ENCODE data around the gene SND1.
A peak's percentile ranks its signal among the peaks of the same experiment; 100 is the strongest.

The SND1 gene

DNA sequence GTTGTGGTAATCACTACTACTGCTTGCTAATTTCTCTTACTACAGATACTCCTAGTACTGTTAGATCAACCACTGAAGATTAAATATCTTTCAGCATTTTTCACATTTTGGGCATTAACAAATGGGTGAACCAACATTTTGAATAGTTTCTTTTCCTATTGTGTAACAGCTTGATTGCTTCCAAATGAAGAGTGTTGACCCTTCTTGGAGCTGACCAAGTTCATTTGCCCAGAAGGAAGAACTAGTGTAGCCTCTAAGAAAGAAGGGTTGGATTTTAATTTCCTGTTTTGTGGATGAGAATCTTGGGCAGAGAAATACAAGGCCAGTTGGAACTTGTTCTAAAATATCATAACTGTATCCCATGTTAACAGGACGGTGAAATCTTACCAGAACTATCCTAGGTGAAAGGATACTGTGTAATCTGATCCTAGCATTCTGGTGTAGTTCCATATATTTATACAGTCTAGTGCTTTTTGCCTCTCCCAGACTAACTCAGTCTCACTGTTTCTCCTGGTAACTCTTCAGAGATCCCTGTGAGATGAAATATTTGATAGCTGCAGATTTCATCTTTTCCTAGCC is 37.3 kb downstream of the SND1 start:
- DNase-seq (ENCODE audit: low spot score) = no peak

DNA sequence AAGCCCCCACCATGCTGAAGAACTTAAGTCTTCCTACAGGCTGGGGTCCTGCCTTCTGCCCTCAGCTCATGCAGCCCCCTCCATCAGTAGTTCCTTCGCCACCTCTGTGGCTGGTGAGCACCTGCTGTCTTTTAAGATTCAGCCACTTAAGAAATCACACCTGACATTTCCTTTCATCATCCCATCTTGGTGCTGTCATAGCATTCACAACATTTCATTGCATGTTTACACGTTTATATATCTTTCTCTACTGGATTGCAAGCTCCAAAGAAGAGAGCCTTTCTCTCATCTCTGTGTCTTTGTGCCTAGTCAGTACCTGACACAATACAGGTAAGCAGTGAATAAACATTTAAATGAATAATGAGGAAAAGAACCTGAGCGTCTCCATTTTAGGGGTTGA is 38.3 kb downstream of the SND1 start:
- no peak for DNase-seq (ENCODE audit: low spot score)

DNA sequence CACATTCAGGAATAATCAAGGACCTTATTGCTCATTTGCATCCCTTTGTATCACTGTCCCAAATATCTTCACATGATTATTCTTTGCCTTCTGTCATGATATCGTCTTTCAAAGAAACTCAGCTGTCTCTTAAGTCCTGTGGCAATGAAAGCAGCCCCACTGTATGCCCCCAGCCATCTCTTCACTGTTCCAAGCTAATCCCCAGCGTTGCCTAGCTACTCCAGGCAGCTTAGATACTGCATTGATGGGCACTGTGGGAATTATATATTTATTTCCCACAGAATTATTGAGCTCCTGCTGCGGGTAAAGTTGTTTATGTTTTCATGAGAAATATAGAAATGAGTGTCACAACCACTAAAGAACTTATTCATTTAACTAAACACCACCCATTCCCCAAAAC is 38.8 kb downstream of the SND1 start:
- no peak for DNase-seq (ENCODE audit: low spot score)

DNA sequence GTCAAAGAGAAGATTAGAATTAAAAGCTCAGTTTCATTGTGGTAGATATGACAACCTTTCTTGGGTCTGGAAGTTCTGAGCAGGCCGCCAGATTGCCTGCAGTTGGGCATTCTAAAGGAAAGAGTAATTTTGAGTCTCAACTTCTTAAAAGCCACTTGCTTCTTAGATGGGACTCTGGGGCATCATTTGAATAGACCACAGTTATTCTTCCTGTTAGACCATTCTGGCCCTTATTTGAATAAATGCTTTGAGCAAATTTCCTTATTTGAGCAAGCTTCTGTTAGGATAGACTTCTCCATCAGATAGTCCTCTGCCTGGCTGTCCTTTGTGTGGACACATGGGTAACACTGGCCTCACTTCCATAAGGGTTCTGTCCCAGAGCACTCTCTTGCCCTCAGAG is 40.2 kb downstream of the SND1 start:
- no peak for DNase-seq (ENCODE audit: low spot score)

DNA sequence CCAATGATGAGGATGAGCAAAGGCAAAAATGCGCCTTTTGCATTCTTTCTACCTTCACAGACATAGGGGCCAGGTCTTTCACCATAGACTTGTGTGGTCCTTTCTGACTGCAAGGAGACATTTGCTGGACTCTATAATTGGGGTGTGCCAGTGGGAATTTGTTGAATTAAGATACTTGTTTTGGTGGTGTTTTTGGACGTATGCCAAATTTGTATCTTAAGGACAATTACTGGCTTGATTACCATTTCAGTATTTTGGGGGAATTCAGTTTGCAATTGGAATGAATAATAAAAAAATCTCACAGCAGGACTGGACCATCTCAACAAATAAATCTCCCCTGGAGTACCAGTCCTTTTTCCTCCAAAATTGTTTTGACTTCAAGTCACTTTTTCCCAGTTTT is 47.9 kb downstream of the SND1 start:
- no peak for DNase-seq (ENCODE audit: low spot score)

DNA sequence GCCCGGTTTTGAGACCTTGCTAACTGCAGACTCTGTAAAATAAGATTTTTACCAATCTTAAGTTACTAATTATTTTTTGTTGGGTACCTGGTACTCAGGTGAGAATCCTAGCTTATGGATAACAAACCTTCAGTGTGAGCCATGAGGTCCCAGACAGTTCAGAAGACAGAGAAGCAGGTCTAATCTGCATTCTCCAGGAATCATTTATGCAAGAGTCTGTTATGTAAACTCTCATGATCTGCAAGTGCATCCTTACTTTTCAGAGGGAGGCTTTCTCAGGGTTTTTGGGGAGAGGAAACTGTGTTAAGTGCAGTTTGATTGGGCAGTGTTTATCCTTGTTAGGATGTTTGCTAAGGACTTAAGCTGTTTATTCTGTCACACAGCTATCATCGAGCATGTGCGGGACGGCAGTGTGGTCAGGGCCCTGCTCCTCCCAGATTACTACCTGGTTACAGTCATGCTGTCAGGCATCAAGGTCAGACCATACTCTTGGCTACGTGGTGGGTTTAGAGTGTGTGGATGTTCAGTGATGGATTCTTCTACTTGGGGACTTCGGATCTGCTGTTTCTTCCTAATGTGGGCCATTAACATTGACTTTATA is 50.2 kb downstream of the SND1 start:
- DNase-seq (ENCODE audit: low spot score) = no peak

DNA sequence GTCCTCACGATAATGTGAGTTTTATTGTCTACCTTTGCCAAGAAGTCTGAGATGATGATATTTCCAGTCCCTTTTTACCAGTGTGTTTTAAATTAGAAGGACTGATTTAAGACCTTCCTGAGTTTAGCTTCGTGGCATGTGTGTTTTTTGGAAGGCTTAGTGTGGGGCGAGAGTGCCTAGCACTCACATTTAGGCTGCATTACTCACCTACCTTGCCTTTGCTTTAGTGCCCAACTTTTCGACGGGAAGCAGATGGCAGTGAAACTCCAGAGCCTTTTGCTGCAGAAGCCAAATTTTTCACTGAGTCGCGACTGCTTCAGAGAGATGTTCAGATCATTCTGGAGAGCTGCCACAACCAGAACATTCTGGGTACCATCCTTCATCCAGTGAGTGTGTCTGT is 50.9 kb downstream of the SND1 start:
- DNase-seq (ENCODE audit: low spot score) = no peak

DNA sequence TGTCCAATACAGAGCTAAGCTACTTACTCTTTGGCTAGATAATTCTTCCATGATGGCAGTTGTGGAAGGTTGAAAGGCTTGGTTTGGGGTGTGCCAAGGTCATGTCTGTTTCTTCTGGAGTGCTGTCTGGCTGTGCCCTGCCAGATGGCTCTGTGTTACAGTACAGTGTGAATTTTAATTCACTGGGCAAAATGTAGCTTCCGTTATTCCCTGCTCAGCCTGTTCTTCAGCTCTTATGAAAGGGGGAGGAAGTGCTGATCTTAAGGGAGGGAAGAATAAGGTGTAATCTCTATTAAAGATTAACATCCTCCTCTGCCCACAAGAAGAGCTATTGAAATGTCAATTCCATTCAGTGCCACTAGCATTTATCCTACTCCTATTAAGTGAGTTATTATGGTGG is 52.2 kb downstream of the SND1 start:
- DNase-seq (ENCODE audit: low spot score) = no peak

DNA sequence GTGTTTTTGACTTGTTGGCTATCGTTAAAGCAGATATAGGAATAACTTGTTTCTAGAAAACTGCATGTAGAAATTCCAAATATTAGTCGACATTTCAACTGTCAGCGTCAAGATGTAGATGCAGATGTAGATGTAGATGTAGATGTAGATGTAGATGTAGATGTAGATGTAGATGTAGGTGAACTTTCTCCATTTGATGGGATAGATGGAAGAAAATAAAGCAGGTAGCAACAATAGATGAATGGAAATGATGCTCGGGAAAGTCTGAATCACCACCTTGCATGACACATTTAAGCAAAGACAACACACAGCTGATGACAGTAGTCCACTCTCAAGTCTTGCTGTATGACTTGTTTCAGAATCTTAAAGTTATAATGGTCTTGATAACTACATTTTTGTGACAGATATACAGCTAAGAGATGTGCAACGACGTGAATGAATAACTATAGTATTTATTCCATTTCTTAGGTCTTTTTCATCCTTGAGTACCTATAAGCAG is 53.5 kb downstream of the SND1 start:
- no peak for DNase-seq (ENCODE audit: low spot score)

DNA sequence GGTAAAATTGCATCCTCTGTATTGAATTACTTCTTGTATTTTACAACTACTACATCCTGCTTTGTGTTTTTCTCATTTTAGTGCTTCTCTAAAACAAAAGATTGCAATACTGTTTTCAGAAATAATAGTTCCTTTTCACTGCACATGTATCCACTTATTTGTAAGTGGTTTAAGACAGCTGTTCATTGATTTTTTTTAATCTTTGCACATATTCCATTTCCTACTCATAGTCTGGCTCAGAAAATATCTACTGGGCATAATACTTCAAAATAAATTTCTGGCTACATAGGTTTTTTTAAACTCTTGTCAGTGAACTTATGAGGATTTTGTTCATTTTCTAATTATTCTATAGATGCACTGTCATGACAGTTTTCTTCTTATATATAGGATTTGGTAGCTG is 54.8 kb downstream of the SND1 start:
- no peak for DNase-seq (ENCODE audit: low spot score)

DNA sequence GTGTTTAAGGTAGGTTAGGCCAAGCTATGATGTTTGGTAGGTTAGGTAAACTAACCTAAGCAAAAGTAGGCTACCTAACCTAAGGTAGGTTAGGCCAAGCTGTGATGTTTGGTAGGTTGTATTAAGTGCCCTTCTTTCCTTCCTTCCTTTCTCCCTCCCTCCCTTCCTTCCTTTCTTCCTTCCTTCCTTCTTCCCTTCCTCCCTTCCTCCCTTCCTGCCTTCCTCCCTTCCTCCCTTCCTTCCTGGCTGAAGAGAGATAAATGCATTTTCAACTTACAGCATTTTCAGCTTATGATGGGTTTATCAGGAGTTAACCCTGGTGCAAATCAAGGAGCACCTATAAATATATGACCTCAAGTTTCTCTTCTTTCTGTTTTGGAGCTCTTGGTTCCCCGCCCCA is 56.2 kb downstream of the SND1 start:
- DNase-seq (ENCODE audit: low spot score) = no peak

DNA sequence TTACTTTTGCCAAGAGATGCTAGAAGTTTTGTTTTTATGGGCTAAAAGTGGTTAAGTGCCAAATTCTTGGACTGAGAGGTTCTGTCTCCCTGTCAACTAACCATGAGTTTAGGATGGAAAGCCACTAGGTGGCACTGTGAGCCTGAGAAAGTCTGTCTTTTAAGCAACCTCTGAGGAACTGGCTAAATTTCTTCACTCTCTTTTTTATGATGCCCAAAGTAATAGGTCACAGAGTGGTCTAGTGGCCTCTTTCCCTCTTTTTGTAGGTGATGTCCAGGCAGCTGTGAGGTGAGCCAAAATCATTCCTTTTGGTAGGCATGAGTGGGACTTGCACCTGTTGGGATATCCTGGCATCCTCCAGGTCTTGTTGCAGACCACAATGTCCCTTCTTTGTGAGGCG is 56.8 kb downstream of the SND1 start:
- DNase-seq (ENCODE audit: low spot score) = peak; percentile 68

DNA sequence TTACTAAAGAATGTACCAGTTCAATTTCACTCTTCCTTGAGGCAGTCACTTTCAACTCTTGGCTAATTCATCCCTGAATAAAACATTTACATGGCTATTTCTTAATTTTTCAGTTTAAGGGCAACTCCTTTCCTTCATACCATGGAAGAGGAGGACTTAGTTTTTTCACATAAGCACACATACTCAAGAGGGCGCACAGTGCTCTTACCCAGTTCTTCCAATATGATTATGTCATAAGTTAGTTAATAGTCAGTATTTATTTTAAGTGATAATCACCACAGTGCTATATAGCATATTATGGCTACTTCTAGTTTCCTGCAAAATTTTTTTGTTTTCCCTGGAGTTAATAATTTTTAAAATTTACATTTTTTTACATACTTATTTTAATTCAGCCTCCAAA is 58.6 kb downstream of the SND1 start:
- no peak for DNase-seq (ENCODE audit: low spot score)

DNA sequence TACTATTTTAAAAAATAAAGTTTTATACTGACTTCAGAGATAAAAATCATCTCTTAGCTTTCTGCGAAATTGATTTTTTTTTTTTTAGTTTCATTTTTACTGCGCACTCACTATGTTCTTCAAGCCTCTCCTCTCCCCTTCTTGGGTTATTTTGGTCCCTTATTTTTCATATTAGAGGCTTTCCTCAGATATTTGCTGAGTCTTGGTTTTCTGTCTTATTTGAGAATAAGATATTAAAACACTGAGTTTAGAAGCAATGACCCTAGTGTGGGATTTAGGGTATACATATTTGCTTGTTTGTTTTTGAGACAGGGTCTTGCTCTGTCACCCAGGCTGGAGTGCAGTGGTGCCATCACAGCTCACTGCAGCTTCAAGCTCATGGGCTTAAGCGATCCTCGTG is 59.9 kb downstream of the SND1 start:
- DNase-seq (ENCODE audit: low spot score) = no peak

DNA sequence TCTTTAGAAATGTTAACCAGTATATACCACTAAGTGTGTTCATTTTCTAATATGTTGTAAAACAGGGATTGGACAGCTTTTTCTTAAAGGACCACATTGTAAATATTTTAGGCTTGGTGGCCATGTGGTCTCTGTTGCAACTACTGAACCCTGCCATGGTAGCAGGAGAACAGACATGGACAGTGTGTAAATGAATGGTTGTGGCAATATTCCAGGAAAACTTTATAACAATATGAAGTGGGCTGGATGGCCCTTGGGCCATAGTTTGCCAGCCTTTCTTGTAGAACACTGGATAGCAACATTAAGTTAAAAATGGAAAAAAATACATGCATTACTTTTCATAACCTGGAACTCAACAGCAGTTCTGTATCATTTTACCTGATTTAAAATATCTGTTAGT is 61.0 kb downstream of the SND1 start:
- DNase-seq (ENCODE audit: low spot score) = no peak

DNA sequence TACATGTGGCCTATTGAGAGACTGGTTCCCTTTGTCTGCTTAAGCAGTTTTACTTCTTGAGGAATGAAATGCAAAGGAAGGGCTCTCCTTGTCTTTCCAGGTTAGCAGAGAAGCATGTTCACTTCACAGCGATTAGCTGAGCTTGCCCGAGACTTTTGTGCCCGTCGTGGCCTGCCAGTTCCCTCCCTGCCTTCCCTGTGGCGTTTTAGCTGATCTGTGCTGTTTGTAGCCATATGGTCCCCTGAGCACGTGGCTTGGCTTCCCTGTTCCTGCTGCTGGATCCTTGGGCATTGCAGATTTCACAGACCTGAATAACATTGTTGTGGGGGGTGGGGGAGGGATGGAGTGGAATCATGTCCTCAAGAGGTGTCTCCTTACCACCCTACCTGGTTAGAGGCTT is 61.8 kb downstream of the SND1 start:
- no peak for DNase-seq (ENCODE audit: low spot score)

DNA sequence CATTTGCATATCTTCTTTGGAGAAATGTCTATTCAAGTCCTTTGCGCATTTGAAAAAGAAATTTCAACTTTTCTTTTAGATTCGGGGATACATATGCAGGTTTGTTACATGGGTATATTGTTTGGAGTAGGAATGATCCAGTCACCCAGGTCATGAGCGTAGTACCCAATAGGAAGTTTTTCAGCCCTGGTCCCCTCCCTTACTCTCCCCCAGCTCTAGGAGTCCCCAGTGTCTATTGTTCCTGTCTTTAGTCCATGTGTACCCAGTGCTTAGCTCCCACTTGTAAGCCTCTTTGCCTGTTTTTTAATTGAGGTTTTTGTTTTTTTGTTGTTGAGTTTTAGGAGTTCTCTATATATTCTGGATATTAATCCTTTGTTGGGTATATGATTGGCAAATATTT is 63.3 kb downstream of the SND1 start:
- no peak for DNase-seq (ENCODE audit: low spot score)

DNA sequence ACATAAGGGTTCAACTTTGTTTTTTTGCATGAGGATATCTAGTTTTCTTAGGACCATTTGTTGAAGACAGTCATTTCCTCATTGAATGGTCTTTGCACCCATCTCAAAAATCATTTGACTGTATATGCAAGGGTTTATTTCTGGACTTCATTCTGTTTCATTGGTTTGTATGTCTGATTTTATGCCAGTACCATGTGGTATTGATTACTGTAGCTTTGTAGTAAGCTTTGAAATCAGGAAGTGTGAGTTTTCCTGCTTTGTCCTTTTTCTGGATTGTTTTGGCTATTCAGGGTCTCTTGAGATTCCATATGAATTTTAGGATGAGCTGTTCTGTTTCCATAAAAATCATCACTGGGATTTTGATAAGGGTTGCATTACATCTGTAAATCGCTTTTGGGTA is 63.9 kb downstream of the SND1 start:
- DNase-seq (ENCODE audit: low spot score) = no peak

DNA sequence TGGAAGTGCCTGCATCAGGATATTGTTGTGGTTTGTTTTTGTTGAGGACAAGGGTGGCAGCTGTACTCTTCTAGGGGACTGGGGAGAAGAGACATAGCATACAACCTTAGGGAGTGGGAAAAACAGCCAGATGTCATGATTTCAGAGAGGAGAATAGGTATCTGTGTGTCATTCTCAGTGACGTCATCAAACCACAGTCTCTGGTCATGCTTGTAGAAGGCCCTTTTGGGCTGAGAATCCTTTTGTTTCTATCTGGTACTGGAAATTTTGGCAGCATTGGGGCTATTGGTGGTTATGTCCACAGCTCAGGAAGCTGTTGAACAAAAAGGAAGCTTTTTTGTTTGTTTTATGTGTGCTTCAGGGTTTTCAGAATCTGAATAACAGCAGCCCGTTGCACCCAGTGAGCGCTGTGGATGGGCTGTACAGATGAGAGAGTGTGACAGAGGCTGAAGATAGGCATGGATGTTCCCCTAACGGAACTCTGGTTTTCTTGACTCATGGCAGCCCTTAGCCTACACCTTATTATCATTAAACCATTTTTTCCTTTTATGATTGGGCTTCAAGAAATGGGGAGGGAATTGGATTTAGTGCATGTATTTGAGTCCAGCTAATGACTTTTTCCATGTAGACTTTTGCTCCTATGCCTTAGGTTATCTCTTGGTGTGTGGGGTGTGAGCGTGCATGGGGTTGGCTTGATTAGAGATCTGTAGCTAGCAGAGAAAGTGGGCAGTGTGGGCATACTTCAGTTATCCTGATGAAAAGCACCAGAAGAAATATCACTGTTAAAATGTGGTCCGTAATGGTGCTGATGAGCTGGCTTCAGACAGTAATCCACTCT is 65.7 kb downstream of the SND1 start:
- DNase-seq (ENCODE audit: low spot score) = no peak

DNA sequence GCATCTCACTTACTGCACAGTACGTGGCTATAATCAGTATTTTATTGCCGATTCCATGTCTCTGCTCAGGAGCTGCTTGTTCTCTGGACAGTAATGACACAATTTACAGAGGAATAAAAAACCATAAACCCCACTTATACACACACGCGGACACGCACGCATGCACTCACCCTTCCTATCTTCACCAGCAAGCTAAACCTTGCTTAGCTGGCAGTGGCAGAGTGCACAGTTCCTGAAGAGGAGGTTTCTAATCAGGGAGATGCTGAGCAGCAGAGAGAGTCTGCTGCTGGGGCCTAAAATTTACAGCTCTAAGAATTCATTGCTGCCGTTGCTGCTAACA is 66.3 kb downstream of the SND1 start:
- no peak for DNase-seq (ENCODE audit: low spot score)

DNA sequence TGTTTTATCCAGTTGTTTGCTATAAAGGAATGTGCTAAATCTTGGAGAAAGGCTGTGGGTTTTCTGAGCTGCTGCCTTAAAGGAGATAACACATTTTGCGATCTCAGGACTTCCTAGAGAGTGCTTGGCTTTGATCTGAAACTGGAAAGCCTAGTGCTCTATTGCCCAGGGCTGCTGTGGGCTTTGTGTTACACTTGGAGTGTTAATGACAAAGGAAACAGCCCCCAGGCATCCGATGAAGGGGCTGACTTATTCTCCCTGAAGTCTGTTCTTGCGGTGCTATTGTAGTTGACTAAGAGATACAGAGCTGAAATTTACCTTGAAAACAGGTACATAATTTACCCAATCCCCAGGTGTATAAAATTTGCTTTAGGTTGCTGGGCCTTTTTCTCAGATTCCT is 74.5 kb downstream of the SND1 start:
- no peak for DNase-seq (ENCODE audit: low spot score)

DNA sequence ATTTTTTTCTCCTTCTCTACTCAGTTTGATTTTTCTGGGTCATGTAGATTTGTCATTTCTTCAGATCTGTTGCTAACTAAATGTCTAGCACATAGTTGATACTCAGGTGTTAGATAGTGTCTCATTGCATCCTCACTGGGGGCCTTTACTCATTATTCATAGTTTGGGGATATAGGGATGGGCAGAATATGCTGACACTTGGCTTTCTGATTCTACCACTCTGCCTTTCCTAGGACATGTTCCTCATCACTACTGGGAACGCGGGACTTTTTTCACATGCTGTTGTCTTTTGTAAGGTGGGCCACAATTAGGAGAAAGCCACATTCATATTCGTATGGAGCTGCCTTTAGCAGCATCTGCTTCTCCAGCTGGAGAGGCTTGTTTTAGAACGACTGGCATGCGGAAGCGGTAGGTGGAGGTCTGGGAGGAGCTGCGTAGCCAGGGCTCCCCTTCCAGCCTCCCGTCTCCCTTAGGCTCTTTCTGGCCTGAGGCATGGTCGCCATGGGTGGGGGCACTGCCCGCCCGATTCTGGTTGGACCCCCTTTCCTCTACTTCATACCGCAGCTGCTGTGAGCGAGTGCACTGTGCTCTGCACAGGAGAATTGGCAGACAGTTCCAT is 78.8 kb downstream of the SND1 start:
- no peak for DNase-seq (ENCODE audit: low spot score)

DNA sequence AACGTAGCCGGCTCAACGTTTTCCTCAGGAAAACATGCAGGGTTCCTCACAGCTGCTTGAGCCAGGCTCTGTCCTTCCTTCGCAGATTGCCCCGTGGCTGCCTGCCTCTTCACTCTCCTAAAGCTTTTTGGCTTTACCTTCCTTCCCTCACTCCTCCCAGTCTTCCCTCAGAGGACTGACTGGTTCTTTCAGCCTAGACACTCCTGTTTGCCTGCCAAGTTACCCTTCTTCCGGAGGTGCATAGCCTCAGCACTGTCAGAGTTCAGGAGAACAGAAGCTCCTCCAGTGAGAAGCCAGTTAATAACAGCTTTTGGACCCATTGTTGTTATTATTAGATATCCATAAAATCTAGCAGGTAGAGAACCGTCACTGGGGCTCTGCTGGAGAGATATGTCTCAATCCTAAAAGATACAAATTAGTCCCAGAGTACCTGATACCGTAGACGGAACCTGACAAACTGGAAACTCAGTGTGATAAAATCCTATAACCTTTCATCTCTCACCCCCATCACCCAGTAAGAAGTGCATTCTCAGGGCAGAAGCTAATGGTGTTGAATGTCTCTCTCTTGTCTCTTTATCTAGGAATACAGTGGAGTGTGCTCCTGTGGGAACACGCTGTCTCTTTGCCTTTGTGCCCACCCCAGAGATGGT is 79.6 kb downstream of the SND1 start:
- DNase-seq (ENCODE audit: low spot score) = no peak
